Embryonic facial prominence (tissue), 1 donor: ENCODE measurements around the gene CACNA2D3.
"Not testable (repeated sequence)": the region's sequence is repeated elsewhere in the genome, so short reads cannot be mapped to it uniquely, and the experiment has no call there.

Experiments
- DNase-seq: peaks from one replicate; pipeline ENCODE4 v3.0.0-alpha.2; 2016; ENCODE audit errors: extremely low spot score

The CACNA2D3 gene

GRCh38 chr3:54122324-54123002, at the start of gene CACNA2D3:
CACNA2D3 (plus strand) TSS chr3:54122552.
- DNase-seq, result no peak

GRCh38 chr3:54073386-54073785, 49.0 kb upstream of the CACNA2D3 start:
- no peak for DNase-seq

GRCh38 chr3:54079314-54079713, 43.0 kb upstream of the CACNA2D3 start:
- DNase-seq, result no peak

- no peak for DNase-seq
Observed at GRCh38 chr3:54079730-54080325, 42.5 kb upstream of the CACNA2D3 start.

- DNase-seq, result no peak
Observed at GRCh38 chr3:54083921-54084320, 38.4 kb upstream of the CACNA2D3 start.

- no peak for DNase-seq
Observed at GRCh38 chr3:54085936-54086335, 36.4 kb upstream of the CACNA2D3 start.

- no peak for DNase-seq
Observed at GRCh38 chr3:54086652-54087405, 35.5 kb upstream of the CACNA2D3 start.

- no peak for DNase-seq
Observed at GRCh38 chr3:54087581-54088410, 34.6 kb upstream of the CACNA2D3 start.

GRCh38 chr3:54093491-54094248, 28.7 kb upstream of the CACNA2D3 start:
- no peak for DNase-seq

GRCh38 chr3:54094926-54095325, 27.4 kb upstream of the CACNA2D3 start:
- DNase-seq, result no peak

- no peak for DNase-seq
Observed at GRCh38 chr3:54099381-54099780, 23.0 kb upstream of the CACNA2D3 start.

- DNase-seq, result no peak
Observed at GRCh38 chr3:54104084-54104483, 18.3 kb upstream of the CACNA2D3 start.

GRCh38 chr3:54116129-54116528, 6.2 kb upstream of the CACNA2D3 start:
- not testable (repeated sequence) for DNase-seq

- no peak for DNase-seq
Observed at GRCh38 chr3:54120657-54121413, 1.5 kb upstream of the CACNA2D3 start.

- DNase-seq, result no peak
Observed at GRCh38 chr3:54121414-54122323, 683 bp upstream of the CACNA2D3 start.

GRCh38 chr3:54123003-54123775, 837 bp downstream of the CACNA2D3 start:
- DNase-seq, result no peak

GRCh38 chr3:54123776-54124196, 1.4 kb downstream of the CACNA2D3 start:
- DNase-seq, result no peak

GRCh38 chr3:54125300-54125699, 2.9 kb downstream of the CACNA2D3 start:
- DNase-seq, result no peak

GRCh38 chr3:54126551-54126950, 4.2 kb downstream of the CACNA2D3 start:
- DNase-seq, result no peak
